Type B pancreatic cell (in vitro differentiated cells): ENCODE results near the gene LHFPL3. TPM values are rescaled to one million over a fixed set of nuclear protein-coding genes. Genes with fewer than 3 reads are reported as not detected.

Source experiments
- DNase-seq: peaks from one replicate; pipeline ENCODE4 v3.0.0; 2021; ENCODE audit warnings: mixed read lengths; ENCODE audit not compliant: unreplicated experiment; ENCODE audit errors: extremely low spot score
- H3K27ac Mint-ChIP-seq: 2 replicates; pipeline ENCODE4 v1.8.0; 2021; ENCODE audit warnings: mild to moderate bottlenecking, mixed read lengths
- H3K27me3 Mint-ChIP-seq: 2 replicates; pipeline ENCODE4 v1.8.0; 2021; ENCODE audit warnings: mixed read lengths
- H3K36me3 Mint-ChIP-seq: 2 replicates; pipeline ENCODE4 v1.8.0; 2021; ENCODE audit warnings: mixed read lengths
- H3K4me1 Mint-ChIP-seq: one replicate; pipeline ENCODE4 v1.8.0; 2021; ENCODE audit warnings: mixed read lengths; ENCODE audit not compliant: unreplicated experiment
- H3K4me3 Mint-ChIP-seq: 2 replicates; pipeline ENCODE4 v1.8.0; 2021; ENCODE audit warnings: mild to moderate bottlenecking, mixed read lengths
- H3K9me3 Mint-ChIP-seq: 2 replicates; pipeline ENCODE4 v1.8.0; 2021; ENCODE audit warnings: mixed read lengths
- CTCF ChIP-seq: fragments of 200-600 bp; sonication (generic); conservative IDR thresholded peaks from 2 replicates; pipeline ENCODE4 v1.5.0; 2021; ENCODE audit warnings: antibody characterized with exemption, mild to moderate bottlenecking
- total RNA-seq: library from RNA; stranded (reverse); gene quantifications from 2 replicates; pipeline ENCODE4 v1.2.1, GENCODE V29; 2021; ENCODE audit warnings: low replicate concordance

Gene LHFPL3
- total RNA-seq, 1 donor from 2014 or later = 0.31 TPM

- Mint-ChIP-seq H3K27ac (no peak overlapping the region), H3K4me3 (no peak overlapping the region)
Observed at GRCh38 chr7:104848138-104848990, 520.0 kb downstream of the LHFPL3 start.

GRCh38 chr7:104850374-104850773 lies 522.0 kb downstream of the LHFPL3 start:
- H3K36me3 Mint-ChIP-seq = no peaks in the 10 kb centered on the region
- peaks cover 7% of the 10 kb centered on the region for H3K4me1 Mint-ChIP-seq
- H3K4me3 Mint-ChIP-seq = no peak overlapping the region
- H3K9me3 Mint-ChIP-seq = no peaks in the 10 kb centered on the region
- no peak for DNase-seq
- H3K27me3 Mint-ChIP-seq = peaks cover 35% of the 10 kb centered on the region
- no peak overlapping the region for H3K27ac Mint-ChIP-seq
- TF ChIP-seq CTCF = no peak

More at GRCh38 chr7:104848138-104848990, 520.0 kb downstream of the LHFPL3 start:
- Mint-ChIP-seq H3K9me3 (no peaks in the 10 kb centered on the region), H3K36me3 (no peaks in the 10 kb centered on the region), H3K4me1 (peaks cover 7% of the 10 kb centered on the region), H3K27me3 (peaks cover 40% of the 10 kb centered on the region)
- DNase-seq = peak; percentile 76
- peak; percentile 89 for TF ChIP-seq CTCF

- no peak for DNase-seq
- H3K4me3 Mint-ChIP-seq = no peak overlapping the region
- H3K36me3 Mint-ChIP-seq = no peaks in the 10 kb centered on the region
- no peak for TF ChIP-seq CTCF
- peaks cover 28% of the 10 kb centered on the region for H3K27me3 Mint-ChIP-seq
- H3K9me3 Mint-ChIP-seq = no peaks in the 10 kb centered on the region
- H3K4me1 Mint-ChIP-seq = peaks cover 7% of the 10 kb centered on the region
- no peak overlapping the region for H3K27ac Mint-ChIP-seq
Observed at GRCh38 chr7:104851268-104851667, 522.9 kb downstream of the LHFPL3 start.

DNA sequence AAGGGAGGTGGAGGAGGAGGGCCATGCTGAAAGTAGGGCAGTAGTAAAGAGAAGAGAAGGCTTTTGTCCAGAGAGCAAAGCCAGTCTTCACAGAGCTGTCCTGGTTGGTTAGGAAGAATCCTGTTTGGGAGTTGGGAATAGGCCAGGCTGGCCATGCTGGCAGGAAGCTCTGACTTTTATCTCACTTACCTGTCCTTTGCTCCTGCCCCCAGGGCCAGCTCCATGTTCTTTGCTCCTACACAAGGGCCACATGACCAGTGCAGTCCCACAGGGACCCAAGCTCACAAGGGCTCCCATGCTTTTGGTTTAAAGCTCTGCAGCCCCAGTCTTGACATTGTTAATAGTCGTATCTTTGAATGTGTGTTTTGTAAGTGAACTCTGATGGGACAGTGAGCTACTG lies 524.0 kb downstream of the LHFPL3 start:
- Mint-ChIP-seq H3K4me3 (no peak overlapping the region), H3K27ac (no peak overlapping the region), H3K4me1 (peaks cover 7% of the 10 kb centered on the region), H3K27me3 (peaks cover 28% of the 10 kb centered on the region), H3K36me3 (no peaks in the 10 kb centered on the region), H3K9me3 (no peaks in the 10 kb centered on the region)
- TF ChIP-seq CTCF = no peak
- DNase-seq = no peak

DNA sequence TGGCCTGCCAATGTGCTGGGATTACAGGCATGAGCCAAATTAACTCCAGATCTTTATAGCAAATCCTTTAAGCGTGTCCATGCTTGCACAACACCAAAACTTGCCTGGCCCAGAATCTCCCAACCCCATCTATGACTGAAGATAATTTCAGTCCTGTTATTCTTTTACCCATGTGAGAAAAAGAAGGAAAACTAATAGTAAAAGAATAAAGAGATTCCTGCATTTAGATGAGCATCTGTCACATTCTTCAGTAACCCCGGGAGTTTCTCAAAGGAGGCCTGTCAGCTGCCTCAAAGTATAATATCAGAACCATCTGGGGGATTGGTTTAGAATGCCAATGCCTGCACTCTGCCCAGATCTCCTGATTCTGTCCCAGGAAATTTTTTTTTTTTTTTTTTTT lies 527.5 kb downstream of the LHFPL3 start:
- Mint-ChIP-seq H3K4me3 (no peak overlapping the region), H3K36me3 (no peaks in the 10 kb centered on the region), H3K27me3 (peaks cover 33% of the 10 kb centered on the region)

More for the DNA sequence above, 527.5 kb downstream of the LHFPL3 start:
- Mint-ChIP-seq H3K4me1 (no peaks in the 10 kb centered on the region), H3K27ac (no peak overlapping the region), H3K9me3 (no peaks in the 10 kb centered on the region)
- no peak for TF ChIP-seq CTCF
- DNase-seq = no peak
